B cell (primary cell): Measurements from ENCODE around the gene WASF2. TPM values are rescaled to one million over a fixed set of nuclear protein-coding genes. Genes with fewer than 3 reads are reported as not detected.
A peak's percentile ranks its signal among the peaks of the same experiment; 100 is the strongest.

Experiments used
- ATAC-seq: fragments of 200-7000 bp; cut with Tn5 transposase; one replicate; pipeline ENCODE4 v1.10.0; 2021; ENCODE audit warnings: low read depth, mild to moderate bottlenecking, moderate number of reproducible peaks, moderate library complexity
- CTCF ChIA-PET: fragments of 350-600 bp; sonication (Branson Sonifier 250); formaldehyde crosslinking; loops from one replicate; lab custom pipeline; 2021; ENCODE audit warnings: antibody characterized with exemption, inconsistent platforms; lab: Charles Lee
- POLR2A ChIA-PET: fragments of 350-600 bp; sonication (Branson Sonifier 250); formaldehyde crosslinking; loops from one replicate; lab custom pipeline; 2021; ENCODE audit warnings: antibody characterized with exemption; lab: Charles Lee
- DNase-seq: peaks from one replicate; pipeline ENCODE4 v3.0.0; 2013
- H2AFZ ChIP-seq: 2 replicates; pipeline ENCODE4 v1.6.1; 2012; ENCODE audit warnings: mild to moderate bottlenecking, low read depth, low read length; ENCODE audit not compliant: insufficient read depth, poor library complexity, severe bottlenecking
- H3K27ac ChIP-seq, 2 donors: 1 replicate in 1 of 2; 2 replicates in 1 of 2; pipeline ENCODE4 v1.5.1; 2012 to 2013; ENCODE audit warnings: low read length in 2 of 2, mild to moderate bottlenecking in 2 of 2, moderate library complexity in 1 of 2
- H3K27me3 ChIP-seq, 4 experiments: fragments of 200-600 bp in 1 of 4; sonication (generic) in 1 of 4; replicated peaks in 1 of 4; 1 replicate in 2 of 4; 2 replicates in 2 of 4; pipeline versions ENCODE4 v1.6.1 to v1.7.0; 2013 to 2016; ENCODE audit warnings: low read length in 3 of 4, mild to moderate bottlenecking in 2 of 4, mixed read lengths in 1 of 4, moderate library complexity in 1 of 4; ENCODE audit not compliant: insufficient read depth in 4 of 4, control insufficient read depth in 3 of 4; ENCODE audit errors: control extremely low read depth in 1 of 4
- H3K36me3 ChIP-seq, 2 experiments: replicated peaks in 1 of 2; 1 replicate in 1 of 2; 2 replicates in 1 of 2; pipeline versions ENCODE4 v1.6.1 to v1.7.1; 2013; ENCODE audit warnings: low read length in 1 of 2; ENCODE audit not compliant: insufficient read depth in 2 of 2, control insufficient read depth in 1 of 2; ENCODE audit errors: control extremely low read depth in 1 of 2, extremely low read depth in 1 of 2
- H3K4me1 ChIP-seq, 2 donors: fragments of 200-600 bp in 1 of 2; sonication (generic) in 1 of 2; 1 replicate in 1 of 2; 2 replicates in 1 of 2; pipeline versions ENCODE4 v1.5.1 to v1.6.1; 2013 to 2017; ENCODE audit warnings: low read length in 2 of 2; ENCODE audit not compliant: control insufficient read depth in 2 of 2, insufficient read depth in 2 of 2
- H3K4me2 ChIP-seq: replicated peaks from 2 replicates; pipeline ENCODE3; 2012; ENCODE audit warnings: mild to moderate bottlenecking, low read depth, low read length; ENCODE audit not compliant: poor library complexity, severe bottlenecking
- H3K4me3 ChIP-seq, 5 experiments: fragments of 200-600 bp in 1 of 5; sonication (generic) in 1 of 5; 1 replicate in 3 of 5; 2 replicates in 2 of 5; pipeline versions ENCODE4 v1.5.1 to v1.7.0; 2011 to 2016; ENCODE audit warnings: low read length in 4 of 5, mild to moderate bottlenecking in 4 of 5, low read depth in 2 of 5, control low read depth in 1 of 5, moderate library complexity in 1 of 5; ENCODE audit not compliant: insufficient read depth in 1 of 5; ENCODE audit errors: control extremely low read depth in 1 of 5, extremely low read depth in 1 of 5
- H3K79me2 ChIP-seq: fragments of 200-600 bp; sonication (generic); one replicate; pipeline ENCODE4 v1.6.0; 2016; ENCODE audit warnings: low read length; ENCODE audit not compliant: control insufficient read depth, insufficient read depth
- H3K9ac ChIP-seq: fragments of 200-600 bp; sonication (generic); 2 replicates; pipeline ENCODE4 v1.6.1; 2017; ENCODE audit warnings: mild to moderate bottlenecking, low read length, moderate library complexity
- H3K9me3 ChIP-seq, 3 donors: one replicate each; pipeline versions ENCODE4 v1.6.1 to v1.7.1; 2013; ENCODE audit warnings: low read length in 2 of 3; ENCODE audit not compliant: control insufficient read depth in 2 of 3, insufficient read depth in 1 of 3; ENCODE audit errors: control extremely low read depth in 1 of 3
- H4K20me1 ChIP-seq: 2 replicates; pipeline ENCODE4 v1.6.0; 2012; ENCODE audit warnings: mild to moderate bottlenecking, low read length; ENCODE audit not compliant: insufficient read depth, control insufficient read depth, poor library complexity, severe bottlenecking
- H3K27ac Mint-ChIP-seq: one replicate; pipeline ENCODE4 v1.8.0; 2021; ENCODE audit warnings: mixed read lengths
- H3K27me3 Mint-ChIP-seq: one replicate; pipeline ENCODE4 v1.8.0; 2021; ENCODE audit warnings: mixed read lengths
- H3K4me1 Mint-ChIP-seq: one replicate; pipeline ENCODE4 v1.8.0; 2021; ENCODE audit warnings: mixed read lengths
- H3K4me3 Mint-ChIP-seq: one replicate; pipeline ENCODE4 v1.8.0; 2021; ENCODE audit warnings: mixed read lengths
- H3K9me3 Mint-ChIP-seq: one replicate; pipeline ENCODE4 v1.8.0; 2022; ENCODE audit warnings: mixed read lengths; ENCODE audit not compliant: insufficient read depth
- CTCF ChIP-seq: fragments of 200-600 bp; IDR thresholded peaks from one replicate; pipeline ENCODE4 v1.8.0; 2022; ENCODE audit warnings: antibody characterized with exemption, mild to moderate bottlenecking
- EZH2 ChIP-seq: IDR thresholded peaks from 2 replicates; pipeline ENCODE4 v1.6.1; 2012; ENCODE audit warnings: borderline replicate concordance, low read depth, mild to moderate bottlenecking, moderate library complexity, low read length; ENCODE audit not compliant: insufficient read depth, poor library complexity, severe bottlenecking
- WGBS: methylation state at CpG from one replicate; pipeline ENCODE4 v1.1.5; 2013; ENCODE audit warnings: missing lambda C conversion rate; ENCODE audit not compliant: insufficient coverage; 5-methylcytosine and 5-hydroxymethylcytosine counted together
- intact Hi-C: fragments of 100-400 bp; cut with micrococcal nuclease; formaldehyde crosslinking; loops from one replicate; pipeline ENCODE4 v1.10.0; 2022
- polyA plus RNA-seq: library from polyadenylated mRNA; depleted of rRNA; stranded (reverse); fragments of >200 nt; gene quantifications from 2 replicates; pipeline ENCODE4 v1.2.3, GENCODE V29; 2012
- total RNA-seq, 2 donors: library from RNA; stranded (reverse); fragments of 120-200 nt in 1 of 2; gene quantifications; 1 replicate in 1 of 2; 2 replicates in 1 of 2; pipeline versions ENCODE4 v1.2.3 to v1.2.4, GENCODE V29; 2013 to 2022

Gene WASF2
- total and polyA plus RNA-seq, 2 donors (not counting 1 experiment from before 2014, with no cell fraction given) = 67.4 to 169 TPM

GRCh38 chr1:27402349-27402754, 87.6 kb downstream of the WASF2 start:
- intact Hi-C loops = loop anchor here (2.0 kb wide), 2 partner anchors 34 to 124 kb away; no protein-coding TSS in a partner anchor
- Histone ChIP-seq H3K27ac (peak overlapping the region; percentile 49 to 79), H3K9ac (peak overlapping the region; percentile 44), H3K4me3 (no peak overlapping the region), H4K20me1 (no peaks in the 10 kb centered on the region), H3K9me3 (no peaks in the 10 kb centered on the region), H2AFZ (peak overlapping the region; percentile 64), H3K36me3 (peaks cover 2 to 8% of the 10 kb centered on the region in 2 experiments), H3K4me1 (peaks cover 41 to 59% of the 10 kb centered on the region in 2 donors), H3K79me2 (no peaks in the 10 kb centered on the region), H3K4me2 (peak overlapping the region; percentile 78), H3K27me3 (no peaks in the 10 kb centered on the region)
- no peak for ATAC-seq
- Mint-ChIP-seq H3K4me3 (peak overlapping the region; percentile 72), H3K9me3 (no peaks in the 10 kb centered on the region), H3K27ac (peak overlapping the region; percentile 89), H3K27me3 (no peaks in the 10 kb centered on the region), H3K4me1 (peaks cover 58% of the 10 kb centered on the region)
- TF ChIP-seq EZH2 (no peak), CTCF (no peak)
- WGBS = 18% methylated on average over 7 of the region's 8 CpGs
- CTCF ChIA-PET = interaction anchor here (0.7 to 5.6 kb wide), 29 partner anchors 10 to 267 kb away, joined by 3 to 114 read pairs (median 5); partner anchors contain the start of genes AHDC1, SYTL1 and WASF2
- DNase-seq = peak; percentile 54
- POLR2A ChIA-PET = interaction anchor here (0.6 to 1.2 kb wide), 6 partner anchors 45 to 257 kb away, joined by 3 to 5 read pairs (median 3); partner anchors contain the start of genes AHDC1 and WASF2

- ChIA-PET CTCF (interaction anchor here (0.5 to 5.6 kb wide), 9 partner anchors 12 to 264 kb away, joined by 3 to 114 read pairs (median 5); partner anchors contain the start of genes AHDC1 and SYTL1), POLR2A (interaction anchor here (0.6 kb wide), 1 partner anchor 333 kb away, joined by 6 read pairs; no protein-coding TSS in a partner anchor)
- Mint-ChIP-seq H3K4me1 (peaks cover 44% of the 10 kb centered on the region), H3K27ac (peak overlapping the region; percentile 77), H3K27me3 (no peaks in the 10 kb centered on the region), H3K4me3 (no peak overlapping the region), H3K9me3 (no peaks in the 10 kb centered on the region)
- intact Hi-C loops = no loop called here
- no peaks in the 10 kb centered on the region for H3K36me3 ChIP-seq
- no peak for TF ChIP-seq EZH2
- TF ChIP-seq CTCF = no peak
- H3K4me1 ChIP-seq = peaks cover 34 to 45% of the 10 kb centered on the region in 2 donors
- H3K27me3 ChIP-seq = no peaks in the 10 kb centered on the region
- H3K9me3 ChIP-seq = no peaks in the 10 kb centered on the region
- 100% methylated on average over 1 of the region's 5 CpGs for WGBS
- no peak for DNase-seq
- no peaks in the 10 kb centered on the region for H4K20me1 ChIP-seq
- H3K4me2 ChIP-seq = no peak overlapping the region
- H3K27ac ChIP-seq = no peak overlapping the region
- no peak for ATAC-seq
- H3K79me2 ChIP-seq = no peaks in the 10 kb centered on the region
- H3K9ac ChIP-seq = no peak overlapping the region
- H2AFZ ChIP-seq = no peak overlapping the region
- H3K4me3 ChIP-seq = no peak overlapping the region
These were observed 89.0 kb downstream of the WASF2 start for GRCh38 chr1:27400963-27401341.
